ENCODE measurements around the gene ANKRD33B.

DNA sequence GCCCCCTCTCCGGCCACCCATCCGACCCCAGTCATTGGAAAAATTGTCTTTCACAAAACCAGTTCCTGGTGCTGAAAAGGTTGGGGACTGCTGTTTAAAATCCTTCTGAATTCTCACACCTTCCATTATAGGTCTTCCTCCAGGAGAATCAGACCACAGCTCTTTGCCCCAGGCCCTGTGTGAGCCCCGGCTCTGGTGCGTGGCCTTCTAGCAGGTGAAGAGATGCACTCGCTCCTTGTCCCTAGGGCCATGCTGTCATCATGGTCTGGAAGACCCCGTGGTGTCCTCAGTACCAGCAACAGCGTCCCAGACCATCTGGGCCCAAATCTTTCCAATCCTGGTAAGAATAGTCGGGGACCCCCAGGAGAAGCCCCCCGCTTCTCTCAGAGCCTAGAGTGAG lies 101.9 kb downstream of the ANKRD33B start:
- TF ChIP-seq EP300 (IDR thresholded peaks at IDR 0.05), result no peak
- TF ChIP-seq, protein P1, sequence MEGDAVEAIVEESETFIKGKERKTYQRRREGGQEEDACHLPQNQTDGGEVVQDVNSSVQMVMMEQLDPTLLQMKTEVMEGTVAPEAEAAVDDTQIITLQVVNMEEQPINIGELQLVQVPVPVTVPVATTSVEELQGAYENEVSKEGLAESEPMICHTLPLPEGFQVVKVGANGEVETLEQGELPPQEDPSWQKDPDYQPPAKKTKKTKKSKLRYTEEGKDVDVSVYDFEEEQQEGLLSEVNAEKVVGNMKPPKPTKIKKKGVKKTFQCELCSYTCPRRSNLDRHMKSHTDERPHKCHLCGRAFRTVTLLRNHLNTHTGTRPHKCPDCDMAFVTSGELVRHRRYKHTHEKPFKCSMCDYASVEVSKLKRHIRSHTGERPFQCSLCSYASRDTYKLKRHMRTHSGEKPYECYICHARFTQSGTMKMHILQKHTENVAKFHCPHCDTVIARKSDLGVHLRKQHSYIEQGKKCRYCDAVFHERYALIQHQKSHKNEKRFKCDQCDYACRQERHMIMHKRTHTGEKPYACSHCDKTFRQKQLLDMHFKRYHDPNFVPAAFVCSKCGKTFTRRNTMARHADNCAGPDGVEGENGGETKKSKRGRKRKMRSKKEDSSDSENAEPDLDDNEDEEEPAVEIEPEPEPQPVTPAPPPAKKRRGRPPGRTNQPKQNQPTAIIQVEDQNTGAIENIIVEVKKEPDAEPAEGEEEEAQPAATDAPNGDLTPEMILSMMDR (IDR thresholded peaks at IDR 0.05), result no peak
- no peak for TF ChIP-seq POLR2A (IDR thresholded peaks at IDR 0.05)
- no peak for TF ChIP-seq POLR2AphosphoS5 (IDR thresholded peaks at IDR 0.05)
